ENCODE results near the gene MPZL3.

The MPZL3 gene

DNA sequence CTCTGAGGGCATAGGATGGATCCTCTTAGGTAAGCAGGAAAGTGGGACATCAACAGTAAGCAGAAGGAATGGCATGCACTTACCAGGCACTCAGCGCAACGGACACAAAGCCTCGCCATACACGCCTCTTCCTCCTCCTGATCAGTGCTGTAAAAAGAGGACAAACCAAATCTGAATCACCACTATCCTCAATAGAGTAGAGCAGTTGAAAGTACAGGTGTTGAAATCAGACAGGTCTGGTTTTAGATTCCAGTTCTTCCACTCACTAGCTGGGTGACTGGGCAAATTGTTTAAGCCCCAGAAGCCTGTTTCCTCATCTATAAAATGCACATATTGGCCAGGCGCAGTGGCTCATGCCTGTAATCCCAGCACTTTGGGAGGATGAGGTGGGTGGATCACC is 18.8 kb downstream of the MPZL3 start:
- CTCF ChIA-PET, result no interaction called here
- TF ChIP-seq, protein P1, sequence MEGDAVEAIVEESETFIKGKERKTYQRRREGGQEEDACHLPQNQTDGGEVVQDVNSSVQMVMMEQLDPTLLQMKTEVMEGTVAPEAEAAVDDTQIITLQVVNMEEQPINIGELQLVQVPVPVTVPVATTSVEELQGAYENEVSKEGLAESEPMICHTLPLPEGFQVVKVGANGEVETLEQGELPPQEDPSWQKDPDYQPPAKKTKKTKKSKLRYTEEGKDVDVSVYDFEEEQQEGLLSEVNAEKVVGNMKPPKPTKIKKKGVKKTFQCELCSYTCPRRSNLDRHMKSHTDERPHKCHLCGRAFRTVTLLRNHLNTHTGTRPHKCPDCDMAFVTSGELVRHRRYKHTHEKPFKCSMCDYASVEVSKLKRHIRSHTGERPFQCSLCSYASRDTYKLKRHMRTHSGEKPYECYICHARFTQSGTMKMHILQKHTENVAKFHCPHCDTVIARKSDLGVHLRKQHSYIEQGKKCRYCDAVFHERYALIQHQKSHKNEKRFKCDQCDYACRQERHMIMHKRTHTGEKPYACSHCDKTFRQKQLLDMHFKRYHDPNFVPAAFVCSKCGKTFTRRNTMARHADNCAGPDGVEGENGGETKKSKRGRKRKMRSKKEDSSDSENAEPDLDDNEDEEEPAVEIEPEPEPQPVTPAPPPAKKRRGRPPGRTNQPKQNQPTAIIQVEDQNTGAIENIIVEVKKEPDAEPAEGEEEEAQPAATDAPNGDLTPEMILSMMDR (IDR thresholded peaks at IDR 0.05; ENCODE audit: insufficient read depth, low read length, missing control alignments), result no peak
- POLR2A ChIA-PET, result no interaction called here
- DNase-seq (ENCODE audit: low read depth, low spot score), result no peak
- H3K4me3 ChIP-seq (ENCODE audit: low read depth, low read length), result no peak overlapping the region

- no peak for DNase-seq (ENCODE audit: low read depth, low spot score)
- POLR2A ChIA-PET, result no interaction called here
- H3K4me3 ChIP-seq (ENCODE audit: low read depth, low read length), result no peak overlapping the region
- TF ChIP-seq, protein P1 (IDR thresholded peaks at IDR 0.05; ENCODE audit: insufficient read depth, low read length, missing control alignments), result no peak
- CTCF ChIA-PET, result no interaction called here
Measured at GRCh38 chr11:118232659-118233058, 19.5 kb downstream of the MPZL3 start.

- ChIA-PET POLR2A (no interaction called here), CTCF (no interaction called here)
- H3K4me3 ChIP-seq (ENCODE audit: low read depth, low read length), result no peak overlapping the region
- DNase-seq (ENCODE audit: low read depth, low spot score), result no peak
- TF ChIP-seq, protein P1 (IDR thresholded peaks at IDR 0.05; ENCODE audit: insufficient read depth, low read length, missing control alignments), result no peak
Measured at GRCh38 chr11:118231461-118231860, 20.7 kb downstream of the MPZL3 start.

GRCh38 chr11:118230088-118230487 is 22.1 kb downstream of the MPZL3 start:
- CTCF ChIA-PET, result interaction anchor here (1.0 kb wide), 1 partner anchor 32 kb away, joined by 3 read pairs; no protein-coding TSS in a partner anchor
- TF ChIP-seq, protein P1 (IDR thresholded peaks at IDR 0.05; ENCODE audit: insufficient read depth, low read length, missing control alignments), result no peak
- POLR2A ChIA-PET, result no interaction called here
- DNase-seq (ENCODE audit: low read depth, low spot score), result no peak
- no peak overlapping the region for H3K4me3 ChIP-seq (ENCODE audit: low read depth, low read length)

- TF ChIP-seq, protein P1 (IDR thresholded peaks at IDR 0.05; ENCODE audit: insufficient read depth, low read length, missing control alignments), result no peak
- ChIA-PET POLR2A (no interaction called here), CTCF (interaction anchor here (1.0 kb wide), 1 partner anchor 31 kb away, joined by 3 read pairs; no protein-coding TSS in a partner anchor)
- DNase-seq (ENCODE audit: low read depth, low spot score), result no peak
- no peak overlapping the region for H3K4me3 ChIP-seq (ENCODE audit: low read depth, low read length)
Measured at GRCh38 chr11:118229274-118229847, 22.8 kb downstream of the MPZL3 start.

- TF ChIP-seq, protein P1 (IDR thresholded peaks at IDR 0.05; ENCODE audit: insufficient read depth, low read length, missing control alignments), result no peak
- POLR2A ChIA-PET, result no interaction called here
- no peak overlapping the region for H3K4me3 ChIP-seq (ENCODE audit: low read depth, low read length)
- DNase-seq (ENCODE audit: low read depth, low spot score), result no peak
- CTCF ChIA-PET, result interaction anchor here (2.7 kb wide), 1 partner anchor 30 kb away, joined by 11 read pairs; no protein-coding TSS in a partner anchor
Measured at GRCh38 chr11:118227865-118228785, 24.0 kb downstream of the MPZL3 start.

All from AG04449 (cell line).